Suprapubic skin (tissue), 4 donors: ENCODE data around the gene TRAPPC2L. TPM values are rescaled to one million over a fixed set of nuclear protein-coding genes. Genes with fewer than 3 reads are reported as not detected.
"Not testable (repeated sequence)": the region's sequence is repeated elsewhere in the genome, so short reads cannot be mapped to it uniquely, and the experiment has no call there.

Experiments used
- DNase-seq, 2 donors: peaks; one replicate each; pipeline ENCODE4 v3.0.0-alpha.2; 2019; ENCODE audit warnings: low spot score in 2 of 2
- H3K27ac ChIP-seq: fragments of 200-600 bp; sonication (generic); one replicate; pipeline ENCODE4 v1.5.1; 2019
- H3K27me3 ChIP-seq: fragments of 200-600 bp; sonication (generic); one replicate; pipeline ENCODE4 v1.5.1; 2019
- H3K36me3 ChIP-seq: fragments of 200-600 bp; sonication (generic); one replicate; pipeline ENCODE4 v1.5.1; 2019
- H3K4me1 ChIP-seq: fragments of 200-600 bp; sonication (generic); one replicate; pipeline ENCODE4 v1.5.1; 2019
- H3K4me3 ChIP-seq: fragments of 200-600 bp; sonication (generic); one replicate; pipeline ENCODE4 v1.5.1; 2019; ENCODE audit warnings: mild to moderate bottlenecking
- H3K9me3 ChIP-seq: fragments of 200-600 bp; sonication (generic); one replicate; pipeline ENCODE4 v1.5.1; 2019
- CTCF ChIP-seq, 2 donors: fragments of 200-600 bp in 1 of 2; fragments of 450-650 bp in 1 of 2; sonication (generic) in 1 of 2; IDR thresholded peaks; one replicate each; pipeline ENCODE4 v1.5.1; 2016 to 2019; ENCODE audit warnings: antibody characterized with exemption in 2 of 2, mild to moderate bottlenecking in 1 of 2, moderate library complexity in 1 of 2
- EP300 ChIP-seq: sonication (generic); formaldehyde crosslinking; IDR thresholded peaks from one replicate; pipeline ENCODE4 v1.6.1; 2017; ENCODE audit warnings: antibody characterized with exemption
- POLR2A ChIP-seq, 2 donors: fragments of 450-650 bp; IDR thresholded peaks; one replicate each; pipeline ENCODE4 v1.6.1; 2017; ENCODE audit warnings: antibody characterized with exemption in 2 of 2, mild to moderate bottlenecking in 2 of 2, moderate library complexity in 2 of 2
- POLR2AphosphoS5 ChIP-seq, 3 donors: sonication (generic); formaldehyde crosslinking; IDR thresholded peaks; one replicate each; pipeline ENCODE4 v1.6.1; 2017; ENCODE audit warnings: antibody characterized with exemption in 3 of 3
- WGBS: methylation state at CpG from one replicate; pipeline ENCODE4 v1.1.5; 2018; 5-methylcytosine and 5-hydroxymethylcytosine counted together
- total RNA-seq, 4 donors: library from RNA; depleted of rRNA; stranded (reverse); fragments of >200 nt; gene quantifications; one replicate each; pipeline ENCODE4 v1.1.0, GENCODE V29; 2016

The TRAPPC2L gene
- total RNA-seq, 4 donors from 2014 or later, result 31.9 to 49.2 (median 36.3) TPM

- Histone ChIP-seq H3K4me1 (peaks cover 16% of the 10 kb centered on the region), H3K27ac (no peak overlapping the region), H3K4me3 (no peak overlapping the region), H3K9me3 (no peaks in the 10 kb centered on the region), H3K36me3 (peaks cover 42% of the 10 kb centered on the region), H3K27me3 (no peaks in the 10 kb centered on the region)
- TF ChIP-seq POLR2A (IDR thresholded peaks at IDR 0.05), result no peak
- TF ChIP-seq POLR2AphosphoS5 (IDR thresholded peaks at IDR 0.05), result no peak
- TF ChIP-seq EP300, result no peak
- TF ChIP-seq CTCF (IDR thresholded peaks at IDR 0.05), result no peak
- no peak for DNase-seq
- 85% methylated on average over 10 of the region's 22 CpGs for WGBS
Measured at GRCh38 chr16:88821168-88821850, 35.6 kb upstream of the TRAPPC2L start.

- no peak overlapping the region for H3K27ac ChIP-seq
- H3K36me3 ChIP-seq, result peaks cover 49% of the 10 kb centered on the region
- no peaks in the 10 kb centered on the region for H3K9me3 ChIP-seq
- 94% methylated on average over 22 of the region's 24 CpGs for WGBS
- DNase-seq, result no peak
- no peak for TF ChIP-seq POLR2A (IDR thresholded peaks at IDR 0.05)
- no peak for TF ChIP-seq POLR2AphosphoS5 (IDR thresholded peaks at IDR 0.05)
- TF ChIP-seq EP300, result no peak
- no peak for TF ChIP-seq CTCF (IDR thresholded peaks at IDR 0.05)
- H3K4me1 ChIP-seq, result peaks cover 13% of the 10 kb centered on the region
- H3K4me3 ChIP-seq, result no peak overlapping the region
- no peaks in the 10 kb centered on the region for H3K27me3 ChIP-seq
Measured at GRCh38 chr16:88822281-88823040, 34.5 kb upstream of the TRAPPC2L start.

GRCh38 chr16:88823646-88824045, 33.3 kb upstream of the TRAPPC2L start:
- DNase-seq, H3K9me3 ChIP-seq, H3K27ac ChIP-seq, H3K27me3 ChIP-seq, H3K4me3 ChIP-seq: not testable (repeated sequence)
- Histone ChIP-seq H3K36me3 (peaks cover 58% of the 10 kb centered on the region), H3K4me1 (peaks cover 13% of the 10 kb centered on the region)
- WGBS, result 95% methylated on average over 20 of the region's 31 CpGs

- Histone ChIP-seq H3K9me3 (no peaks in the 10 kb centered on the region), H3K4me3 (no peak overlapping the region), H3K27me3 (no peaks in the 10 kb centered on the region), H3K27ac (no peak overlapping the region), H3K4me1 (peaks cover 13% of the 10 kb centered on the region), H3K36me3 (peaks cover 61% of the 10 kb centered on the region)
- 85% methylated on average over 22 of the region's 33 CpGs for WGBS
- DNase-seq, result no peak
- no peak for TF ChIP-seq POLR2AphosphoS5 (IDR thresholded peaks at IDR 0.05)
- no peak for TF ChIP-seq POLR2A (IDR thresholded peaks at IDR 0.05)
- TF ChIP-seq CTCF (IDR thresholded peaks at IDR 0.05), result no peak
- no peak for TF ChIP-seq EP300
Measured at GRCh38 chr16:88824256-88825077, 32.5 kb upstream of the TRAPPC2L start.

GRCh38 chr16:88825146-88825545, 31.8 kb upstream of the TRAPPC2L start:
- Histone ChIP-seq H3K4me1 (peaks cover 13% of the 10 kb centered on the region), H3K9me3 (no peaks in the 10 kb centered on the region), H3K27me3 (no peaks in the 10 kb centered on the region), H3K36me3 (peaks cover 61% of the 10 kb centered on the region), H3K27ac (no peak overlapping the region), H3K4me3 (no peak overlapping the region)
- no peak for DNase-seq
- TF ChIP-seq EP300 (no peak), CTCF (IDR thresholded peaks at IDR 0.05) (no peak), POLR2AphosphoS5 (IDR thresholded peaks at IDR 0.05) (no peak), POLR2A (IDR thresholded peaks at IDR 0.05) (no peak)
- 92% methylated on average over 7 of the region's 12 CpGs for WGBS
